T-helper 17 cell (primary cell): ENCODE data around the gene WNT10A. TPM values are rescaled to one million over a fixed set of nuclear protein-coding genes. Genes with fewer than 3 reads are reported as not detected.

Experiments
- ATAC-seq: fragments of 150-1000 bp; cut with Tn5 transposase; 2 replicates; pipeline ENCODE4 v1.10.0; 2021; ENCODE audit warnings: mild to moderate bottlenecking, moderate library complexity
- DNase-seq, 3 donors: peaks; one replicate each; pipeline versions ENCODE4 v3.0.0 to v3.0.0-alpha.2; 2020 to 2021
- H3K9me3 ChIP-seq: one replicate; pipeline ENCODE4 v1.7.0; 2013; ENCODE audit warnings: low read length, mild to moderate bottlenecking; ENCODE audit not compliant: control insufficient read depth, poor library complexity, severe bottlenecking
- H3K27ac Mint-ChIP-seq: one replicate; pipeline ENCODE4 v1.8.0; 2022; ENCODE audit warnings: mild to moderate bottlenecking, moderate library complexity, mixed read lengths
- H3K27me3 Mint-ChIP-seq: one replicate; pipeline ENCODE4 v1.8.0; 2022; ENCODE audit warnings: mixed read lengths
- H3K36me3 Mint-ChIP-seq: one replicate; pipeline ENCODE4 v1.8.0; 2022; ENCODE audit warnings: low read depth, mixed read lengths
- H3K4me1 Mint-ChIP-seq: one replicate; pipeline ENCODE4 v1.8.0; 2022; ENCODE audit warnings: mild to moderate bottlenecking, mixed read lengths
- H3K4me3 Mint-ChIP-seq: one replicate; pipeline ENCODE4 v1.8.0; 2022; ENCODE audit warnings: mild to moderate bottlenecking, moderate library complexity, mixed read lengths
- total RNA-seq, 4 donors: library from RNA in 2 of 4; stranded (reverse) in 2 of 4; gene quantifications; one replicate each; pipeline ENCODE4 v1.2.3 and lab custom pipeline; 2022 to 2026

Gene WNT10A
- total RNA-seq, 2 donors from 2014 or later = 5.5 to 14.4 TPM

GRCh38 chr2:218894880-218895157, 14.2 kb downstream of the WNT10A start:
- Mint-ChIP-seq H3K27me3 (no peaks in the 10 kb centered on the region), H3K36me3 (no peaks in the 10 kb centered on the region), H3K4me3 (no peak overlapping the region), H3K27ac (peak overlapping the region; percentile 100), H3K4me1 (peaks cover 54% of the 10 kb centered on the region)
- no peaks in the 10 kb centered on the region for H3K9me3 ChIP-seq
- DNase-seq = no peak
- ATAC-seq = no peak

- DNase-seq (no peak), ATAC-seq (no peak)
- Mint-ChIP-seq H3K4me3 (peak overlapping the region; percentile 94), H3K4me1 (peaks cover 54% of the 10 kb centered on the region), H3K27ac (peak overlapping the region; percentile 100), H3K27me3 (peaks cover under 1% of the 10 kb centered on the region), H3K36me3 (no peaks in the 10 kb centered on the region)
- H3K9me3 ChIP-seq = no peaks in the 10 kb centered on the region
These were observed 14.7 kb downstream of the WNT10A start for GRCh38 chr2:218895326-218895725.

- Mint-ChIP-seq H3K27me3 (peaks cover 6% of the 10 kb centered on the region), H3K27ac (peak overlapping the region; percentile 100), H3K36me3 (no peaks in the 10 kb centered on the region), H3K4me1 (peaks cover 54% of the 10 kb centered on the region), H3K4me3 (peak overlapping the region; percentile 94)
- H3K9me3 ChIP-seq = no peaks in the 10 kb centered on the region
- DNase-seq (no peak), ATAC-seq (no peak)
These were observed 15.3 kb downstream of the WNT10A start for GRCh38 chr2:218895759-218896500.

GRCh38 chr2:218896501-218897393, 16.1 kb downstream of the WNT10A start:
- ATAC-seq = peak; percentile 73
- Mint-ChIP-seq H3K27me3 (peaks cover 14% of the 10 kb centered on the region), H3K4me3 (peak overlapping the region; percentile 94), H3K36me3 (peaks cover 3% of the 10 kb centered on the region), H3K4me1 (peaks cover 49% of the 10 kb centered on the region), H3K27ac (peak overlapping the region; percentile 100)
- H3K9me3 ChIP-seq = no peaks in the 10 kb centered on the region
- peak; percentile 80 to 88 (median 87) for DNase-seq

GRCh38 chr2:218897394-218898108, 16.9 kb downstream of the WNT10A start:
- peaks cover 6% of the 10 kb centered on the region for H3K36me3 Mint-ChIP-seq
- DNase-seq (no peak), ATAC-seq (no peak)
- H3K27me3 Mint-ChIP-seq = peaks cover 22% of the 10 kb centered on the region
- peak overlapping the region; percentile 100 for H3K27ac Mint-ChIP-seq
- peaks cover 50% of the 10 kb centered on the region for H3K4me1 Mint-ChIP-seq
- H3K9me3 ChIP-seq = no peaks in the 10 kb centered on the region
- H3K4me3 Mint-ChIP-seq = peak overlapping the region; percentile 94

- Mint-ChIP-seq H3K27ac (peak overlapping the region; percentile 100), H3K36me3 (peaks cover 6% of the 10 kb centered on the region), H3K27me3 (peaks cover 26% of the 10 kb centered on the region), H3K4me1 (peaks cover 45% of the 10 kb centered on the region), H3K4me3 (peak overlapping the region; percentile 94)
- H3K9me3 ChIP-seq = no peaks in the 10 kb centered on the region
- DNase-seq (peak; percentile 66 to 81 (median 69)), ATAC-seq (peak; percentile 12)
These were observed 17.6 kb downstream of the WNT10A start for GRCh38 chr2:218898109-218898878.

- Mint-ChIP-seq H3K27ac (peak overlapping the region; percentile 100), H3K36me3 (peaks cover 9% of the 10 kb centered on the region), H3K27me3 (peaks cover 29% of the 10 kb centered on the region), H3K4me1 (peaks cover 40% of the 10 kb centered on the region), H3K4me3 (no peak overlapping the region)
- ATAC-seq (no peak), DNase-seq (no peak)
- no peaks in the 10 kb centered on the region for H3K9me3 ChIP-seq
These were observed 18.5 kb downstream of the WNT10A start for GRCh38 chr2:218899147-218899546.

- H3K27ac Mint-ChIP-seq = no peak overlapping the region
- peaks cover 10% of the 10 kb centered on the region for H3K36me3 Mint-ChIP-seq
- DNase-seq = no peak
- peaks cover 19% of the 10 kb centered on the region for H3K4me1 Mint-ChIP-seq
- ATAC-seq = no peak
- H3K27me3 Mint-ChIP-seq = peaks cover 48% of the 10 kb centered on the region
- H3K9me3 ChIP-seq = no peaks in the 10 kb centered on the region
- H3K4me3 Mint-ChIP-seq = no peak overlapping the region
These were observed 21.8 kb downstream of the WNT10A start for GRCh38 chr2:218902427-218902826.

GRCh38 chr2:218904176-218904575, 23.5 kb downstream of the WNT10A start:
- Mint-ChIP-seq H3K4me3 (no peak overlapping the region), H3K4me1 (peaks cover 13% of the 10 kb centered on the region), H3K36me3 (peaks cover 10% of the 10 kb centered on the region), H3K27ac (peak overlapping the region; percentile 57), H3K27me3 (peaks cover 48% of the 10 kb centered on the region)
- no peaks in the 10 kb centered on the region for H3K9me3 ChIP-seq
- no peak for ATAC-seq
- DNase-seq = no peak

GRCh38 chr2:218908721-218909619, 28.3 kb downstream of the WNT10A start:
- Mint-ChIP-seq H3K27ac (peak overlapping the region; percentile 59), H3K4me3 (peak overlapping the region; percentile 87), H3K36me3 (peaks cover 3% of the 10 kb centered on the region), H3K4me1 (peaks cover 7% of the 10 kb centered on the region), H3K27me3 (peaks cover 20% of the 10 kb centered on the region)
- no peaks in the 10 kb centered on the region for H3K9me3 ChIP-seq
- DNase-seq (peak; percentile 76 to 86 (median 78)), ATAC-seq (peak; percentile 99)

GRCh38 chr2:218910741-218911140, 30.1 kb downstream of the WNT10A start:
- no peaks in the 10 kb centered on the region for H3K9me3 ChIP-seq
- H3K36me3 Mint-ChIP-seq = no peaks in the 10 kb centered on the region
- no peak overlapping the region for H3K4me3 Mint-ChIP-seq
- no peak overlapping the region for H3K27ac Mint-ChIP-seq
- H3K27me3 Mint-ChIP-seq = peaks cover 10% of the 10 kb centered on the region
- ATAC-seq (no peak), DNase-seq (no peak)
- peaks cover 6% of the 10 kb centered on the region for H3K4me1 Mint-ChIP-seq

GRCh38 chr2:218920504-218920903, 39.9 kb downstream of the WNT10A start:
- DNase-seq (no peak), ATAC-seq (no peak)
- no peak overlapping the region for H3K27ac Mint-ChIP-seq
- no peak overlapping the region for H3K4me3 Mint-ChIP-seq
- H3K9me3 ChIP-seq = no peaks in the 10 kb centered on the region
- peaks cover 45% of the 10 kb centered on the region for H3K27me3 Mint-ChIP-seq
- no peaks in the 10 kb centered on the region for H3K36me3 Mint-ChIP-seq
- peaks cover 2% of the 10 kb centered on the region for H3K4me1 Mint-ChIP-seq
